Upper lobe of left lung (tissue), 6 donors: ENCODE results near the gene SMC4. TPM values are rescaled to one million over a fixed set of nuclear protein-coding genes. Genes with fewer than 3 reads are reported as not detected.

Experiments
- ATAC-seq, 2 donors: fragments of 200-7000 bp; cut with Tn5 transposase; one replicate each; pipeline ENCODE4 v1.9.1; 2022; ENCODE audit warnings: mild to moderate bottlenecking in 2 of 2, moderate library complexity in 2 of 2; ENCODE audit not compliant: low FRiP score in 2 of 2
- DNase-seq, 2 donors: peaks; one replicate each; pipeline ENCODE4 v3.0.0-alpha.2; 2019 to 2020
- H3K27ac ChIP-seq, 4 donors: fragments of 200-600 bp; sonication (generic); one replicate each; pipeline ENCODE4 v1.5.1; 2016 to 2019
- H3K27me3 ChIP-seq, 4 donors: fragments of 200-600 bp; sonication (generic); one replicate each; pipeline ENCODE4 v1.5.1; 2017 to 2019
- H3K36me3 ChIP-seq, 4 donors: fragments of 200-600 bp; sonication (generic); one replicate each; pipeline ENCODE4 v1.5.1; 2016 to 2019
- H3K4me1 ChIP-seq, 4 donors: fragments of 200-600 bp; sonication (generic); one replicate each; pipeline ENCODE4 v1.5.1; 2018 to 2019
- H3K4me3 ChIP-seq, 4 donors: fragments of 200-600 bp; sonication (generic); one replicate each; pipeline ENCODE4 v1.5.1; 2017 to 2019; ENCODE audit warnings: mild to moderate bottlenecking in 2 of 4, moderate library complexity in 1 of 4
- H3K9me3 ChIP-seq, 4 donors: fragments of 200-600 bp; sonication (generic); one replicate each; pipeline ENCODE4 v1.5.1; 2018 to 2019
- CTCF ChIP-seq, 6 experiments: fragments of 450-650 bp in 4 of 6; fragments of 200-600 bp in 2 of 6; sonication (generic) in 2 of 6; IDR thresholded peaks; one replicate each; pipeline ENCODE4 v1.5.1; 2016 to 2019; ENCODE audit warnings: antibody characterized with exemption in 6 of 6
- EP300 ChIP-seq, 4 donors: sonication (generic); formaldehyde crosslinking; IDR thresholded peaks; one replicate each; pipeline ENCODE4 v1.5.1; 2017; ENCODE audit warnings: antibody characterized with exemption in 4 of 4, control low read depth in 2 of 4
- POLR2A ChIP-seq, 4 donors: fragments of 450-650 bp; IDR thresholded peaks; one replicate each; pipeline ENCODE4 v1.5.1; 2016 to 2017; ENCODE audit warnings: antibody characterized with exemption in 4 of 4, mild to moderate bottlenecking in 2 of 4
- POLR2AphosphoS5 ChIP-seq, 2 donors: sonication (generic); formaldehyde crosslinking; IDR thresholded peaks; one replicate each; pipeline ENCODE4 v1.5.1; 2017; ENCODE audit warnings: antibody characterized with exemption in 2 of 2
- WGBS, 2 donors: methylation state at CpG; one replicate each; pipeline ENCODE4 v1.1.5; 2017 to 2018; 5-methylcytosine and 5-hydroxymethylcytosine counted together
- total RNA-seq, 6 donors: library from RNA; depleted of rRNA in 4 of 6; stranded (reverse); fragments of >200 nt in 4 of 6; gene quantifications; one replicate each; pipeline versions ENCODE4 v1.1.0 to v1.2.1, GENCODE V29; 2016 to 2021
- donor health status: DM: no; HTN: no; CAD: no; lungs with moderate emphysema.
- donor health status: DM: no; HTN: yes; CAD: no; lungs with severe emphysema.

Gene SMC4
- total RNA-seq, 6 donors from 2014 or later, result 35.6 to 107 (median 65.5) TPM

DNA sequence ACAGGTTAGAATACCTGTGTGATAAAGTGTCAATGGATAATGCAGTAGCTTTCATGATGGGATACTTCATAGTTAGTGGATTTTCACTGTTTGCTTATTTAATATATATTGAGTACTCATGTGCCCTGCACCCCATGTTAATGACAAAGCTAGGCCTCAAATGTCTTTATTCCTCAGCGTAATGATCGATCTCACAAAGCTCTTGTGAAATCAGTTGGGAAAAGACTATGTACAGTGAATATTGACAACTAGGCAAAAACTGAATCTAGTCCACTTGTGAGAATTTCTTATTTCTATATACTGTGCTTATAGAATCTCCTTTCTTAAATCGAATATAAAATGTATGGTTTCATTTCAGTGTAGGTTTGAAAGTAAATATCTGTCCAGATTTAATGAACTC, 17.9 kb downstream of the SMC4 start:
- 67 to 96% methylated on average over 3 of the region's 3 CpGs for WGBS, 2 donors
- Histone ChIP-seq H3K4me1 (no peaks in the 10 kb centered on the region), H3K27me3 (no peaks in the 10 kb centered on the region), H3K9me3 (no peaks in the 10 kb centered on the region), H3K4me3 (no peak overlapping the region), H3K36me3 (peaks cover 11 to 84% (median 26%) of the 10 kb centered on the region in 4 donors), H3K27ac (no peak overlapping the region)
- TF ChIP-seq POLR2A (IDR thresholded peaks at IDR 0.05) (no peak), CTCF (IDR thresholded peaks at IDR 0.05) (no peak), POLR2AphosphoS5 (IDR thresholded peaks at IDR 0.05) (no peak), EP300 (IDR thresholded peaks at IDR 0.05) (no peak)
- DNase-seq (no peak), ATAC-seq (no peak)

GRCh38 chr3:160427832-160428424, 28.5 kb downstream of the SMC4 start:
- H3K9me3 ChIP-seq, result no peaks in the 10 kb centered on the region
- H3K4me1 ChIP-seq, result no peaks in the 10 kb centered on the region
- peaks cover 37 to 94% (median 58%) of the 10 kb centered on the region in 4 donors for H3K36me3 ChIP-seq
- H3K27me3 ChIP-seq, result no peaks in the 10 kb centered on the region
- TF ChIP-seq EP300 (IDR thresholded peaks at IDR 0.05) (no peak), POLR2AphosphoS5 (IDR thresholded peaks at IDR 0.05) (no peak), POLR2A (IDR thresholded peaks at IDR 0.05) (no peak), CTCF (IDR thresholded peaks at IDR 0.05) (no peak)
- no peak overlapping the region for H3K27ac ChIP-seq
- ATAC-seq (no peak), DNase-seq (no peak)
- H3K4me3 ChIP-seq, result no peak overlapping the region
- 92 to 93% methylated on average over 11 of the region's 11 CpGs for WGBS, 2 donors

- 74 to 82% methylated on average over 2 of the region's 2 CpGs for WGBS, 2 donors
Measured at GRCh38 chr3:160434071-160434470, 34.6 kb downstream of the SMC4 start.

GRCh38 chr3:160435095-160435494, 35.6 kb downstream of the SMC4 start:
- ATAC-seq (no peak), DNase-seq (no peak)
- WGBS, 2 donors, result 97 to 100% methylated on average over 2 of the region's 2 CpGs
- Histone ChIP-seq H3K27me3 (no peaks in the 10 kb centered on the region), H3K9me3 (no peaks in the 10 kb centered on the region), H3K4me3 (no peak overlapping the region), H3K36me3 (peaks cover 15 to 51% (median 19%) of the 10 kb centered on the region in 4 donors), H3K4me1 (no peaks in the 10 kb centered on the region), H3K27ac (no peak overlapping the region)
- TF ChIP-seq EP300 (IDR thresholded peaks at IDR 0.05), result no peak
- no peak for TF ChIP-seq CTCF (IDR thresholded peaks at IDR 0.05)
- TF ChIP-seq POLR2AphosphoS5 (IDR thresholded peaks at IDR 0.05), result no peak
- no peak for TF ChIP-seq POLR2A (IDR thresholded peaks at IDR 0.05)

More at GRCh38 chr3:160434071-160434470, 34.6 kb downstream of the SMC4 start:
- no peaks in the 10 kb centered on the region for H3K27me3 ChIP-seq
- H3K27ac ChIP-seq, result no peak overlapping the region
- ATAC-seq (no peak), DNase-seq (no peak)
- H3K4me3 ChIP-seq, result no peak overlapping the region
- H3K4me1 ChIP-seq, result no peaks in the 10 kb centered on the region
- peaks cover 18 to 62% (median 24%) of the 10 kb centered on the region in 4 donors for H3K36me3 ChIP-seq
- H3K9me3 ChIP-seq, result no peaks in the 10 kb centered on the region
- TF ChIP-seq POLR2A (IDR thresholded peaks at IDR 0.05), result no peak
- TF ChIP-seq EP300 (IDR thresholded peaks at IDR 0.05), result no peak
- no peak for TF ChIP-seq POLR2AphosphoS5 (IDR thresholded peaks at IDR 0.05)
- no peak for TF ChIP-seq CTCF (IDR thresholded peaks at IDR 0.05)

DNA sequence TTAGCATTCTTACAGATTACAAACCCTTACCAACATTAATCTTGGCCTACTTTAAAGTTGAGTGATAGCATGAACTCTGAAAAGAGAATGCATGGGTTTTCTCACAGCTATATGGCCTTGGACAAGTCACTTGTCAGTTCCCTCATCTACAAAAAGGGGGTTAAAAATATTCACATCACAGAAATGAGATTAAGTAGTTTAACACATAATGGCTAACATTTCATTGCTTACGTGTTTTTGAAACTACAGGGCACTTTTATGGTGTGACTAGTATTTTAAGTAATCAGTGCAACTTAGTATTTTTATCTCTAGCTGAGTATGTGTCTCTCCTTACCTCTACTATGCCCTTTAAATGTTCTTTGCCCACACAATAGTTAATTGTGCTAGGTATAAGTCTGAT, 36.3 kb downstream of the SMC4 start:
- no peaks in the 10 kb centered on the region for H3K27me3 ChIP-seq
- no peaks in the 10 kb centered on the region for H3K9me3 ChIP-seq
- WGBS, 2 donors, result 93 to 97% methylated on average over 1 of the region's 1 CpG
- ATAC-seq, result no peak
- H3K27ac ChIP-seq, result no peak overlapping the region
- no peaks in the 10 kb centered on the region for H3K4me1 ChIP-seq
- no peak overlapping the region for H3K4me3 ChIP-seq
- DNase-seq, result no peak
- peaks cover 15 to 45% (median 17%) of the 10 kb centered on the region in 4 donors for H3K36me3 ChIP-seq
- TF ChIP-seq EP300 (IDR thresholded peaks at IDR 0.05) (no peak), POLR2A (IDR thresholded peaks at IDR 0.05) (no peak), CTCF (IDR thresholded peaks at IDR 0.05) (no peak), POLR2AphosphoS5 (IDR thresholded peaks at IDR 0.05) (no peak)
